Heart left ventricle (tissue), 16 donors: ENCODE data around the gene TAF4. TPM values are rescaled to one million over a fixed set of nuclear protein-coding genes. Genes with fewer than 3 reads are reported as not detected.

Source experiments
- ATAC-seq, 4 donors: fragments of 200-7000 bp; cut with Tn5 transposase; one replicate each; pipeline ENCODE4 v1.9.1; 2020 to 2022; ENCODE audit warnings: moderate library complexity in 4 of 4, mild to moderate bottlenecking in 3 of 4, moderate number of reproducible peaks in 1 of 4
- DNase-seq, 5 donors: peaks; one replicate each; pipeline ENCODE4 v3.0.0-alpha.2; 2020
- H3K27ac ChIP-seq, 12 donors: fragments of 200-600 bp; sonication (generic) in 4 of 12; one replicate each; pipeline versions ENCODE4 v1.5.0 to v1.8.0; 2016 to 2022; ENCODE audit warnings: mild to moderate bottlenecking in 2 of 12
- H3K27me3 ChIP-seq, 9 donors: fragments of 200-600 bp; sonication (generic) in 2 of 9; one replicate each; pipeline versions ENCODE4 v1.5.1 to v1.8.0; 2016 to 2022; ENCODE audit warnings: mild to moderate bottlenecking in 3 of 9
- H3K36me3 ChIP-seq, 9 donors: fragments of 200-600 bp; sonication (generic) in 2 of 9; one replicate each; pipeline versions ENCODE4 v1.5.0 to v1.8.0; 2018 to 2022; ENCODE audit warnings: mild to moderate bottlenecking in 2 of 9
- H3K4me1 ChIP-seq, 12 donors: fragments of 200-600 bp; sonication (generic) in 4 of 12; one replicate each; pipeline versions ENCODE4 v1.5.0 to v1.8.0; 2016 to 2022; ENCODE audit warnings: mild to moderate bottlenecking in 3 of 12
- H3K4me3 ChIP-seq, 12 donors: fragments of 200-600 bp; sonication (generic) in 4 of 12; one replicate each; pipeline versions ENCODE4 v1.5.0 to v1.8.0; 2017 to 2022; ENCODE audit warnings: mild to moderate bottlenecking in 9 of 12, moderate library complexity in 4 of 12
- H3K9me3 ChIP-seq, 12 donors: fragments of 200-600 bp; sonication (generic) in 4 of 12; one replicate each; pipeline versions ENCODE4 v1.5.0 to v1.8.0; 2016 to 2022; ENCODE audit warnings: mild to moderate bottlenecking in 1 of 12
- CTCF ChIP-seq, 12 donors: fragments of 200-600 bp; sonication (generic) in 4 of 12; IDR thresholded peaks; one replicate each; pipeline versions ENCODE4 v1.5.0 to v1.8.0; 2018 to 2022; ENCODE audit warnings: antibody characterized with exemption in 12 of 12, mild to moderate bottlenecking in 5 of 12
- POLR2A ChIP-seq, 2 donors: fragments of 450-650 bp; IDR thresholded peaks; one replicate each; pipeline ENCODE4 v1.6.1; 2017; ENCODE audit warnings: antibody characterized with exemption in 2 of 2, mild to moderate bottlenecking in 2 of 2, moderate library complexity in 2 of 2
- WGBS, 4 donors: extraction: QIAGEN DNeasy Blood & Tissue Kit in 2 of 4; methylation state at CpG; one replicate each; pipeline versions ENCODE4 v1.1.5 to v1.1.7; 2013 to 2018; 5-methylcytosine and 5-hydroxymethylcytosine counted together
- intact Hi-C, 10 donors: fragments of 100-400 bp; cut with DNase I; formaldehyde crosslinking; loops; one replicate each; pipeline versions ENCODE4 v1.11.1 to v1.14.2; 2022
- polyA plus RNA-seq, 2 donors: library from polyadenylated mRNA; stranded (reverse); fragments of 200-250 nt; gene quantifications; one replicate each; pipeline ENCODE4 v1.2.3, GENCODE V29; 2013
- total RNA-seq, 9 donors: library from RNA; depleted of rRNA in 2 of 9; stranded (reverse); fragments of >200 nt in 2 of 9; fragmentation: NEBNext Ultra II Directional in 3 of 9; extraction: Animal tissue kit (Norgen Biotek cat#: 25700) in 3 of 9; gene quantifications; one replicate each; pipeline versions ENCODE4 v1.1.0 to v1.2.4, GENCODE V29; 2016 to 2023
- donor health status: ischemic (EF 13 %, LVEDD 7.1; RV severe dilation, severe dysfunction).
- donor health status: healthy with polysubstance abuse.
- donor health status: DM: no; HTN: yes; CAD: no.
- donor health status: DM: no; HTN: no; CAD: no.
- donor health status: ischemic (EF 25% LVEDD 6.9; RV normal size, moderate dysfunction).
- donor health status: ischemic (EF 25% LVEDD 5.7; RV mildly dilated, moderate dysfunction).
- donor health status: healthy.
- donor health status: DM: yes; HTN: yes; CAD: no.
- donor health status: ischemic (EF 35%, LVEDD 5.7; RV mildly dilated, moderate dysfunction).
- donor health status: nonischemic (EF 11% LVEDD 7.7; RV severe dilation, severe dysfunction).
- donor health status: DM: yes; HTN: yes; CAD: no.
- donor health status: PGD.
- donor health status: ischemic (EF 29% LVEDD 5.4; RV normal size, mild dysfunction).
- donor health status: nonischemic (EF 23%, LVEDD 6.1; RV moderate dilation, normal function).

Gene TAF4
- total and polyA plus RNA-seq, 11 donors = 4.5 to 37.7 (median 10.7) TPM

GRCh38 chr20:61965606-61966491 lies 99.8 kb downstream of the TAF4 start:
- no peak for DNase-seq

GRCh38 chr20:61964675-61965605 lies 100.7 kb downstream of the TAF4 start:
- WGBS, 4 donors = 38 to 57% (median 39%) methylated on average over 31 to 41 of the region's 41 CpGs
- Histone ChIP-seq H3K27ac (no peak overlapping the region), H3K27me3 (peaks cover 0 to 32% (median 18%) of the 10 kb centered on the region in 9 donors), H3K9me3 (no peaks in the 10 kb centered on the region), H3K4me1 (peaks cover 0 to 13% (median 0%) of the 10 kb centered on the region in 12 donors), H3K4me3 (no peak overlapping the region), H3K36me3 (no peaks in the 10 kb centered on the region)
- intact Hi-C loops = no loop called here
- ATAC-seq = peak in 1 of 4 donors; percentile 4
- no peak for TF ChIP-seq CTCF (IDR thresholded peaks at IDR 0.05)
- TF ChIP-seq POLR2A (IDR thresholded peaks at IDR 0.05) = no peak
- peak in 1 of 5 donors; percentile 9 for DNase-seq

More at GRCh38 chr20:61965606-61966491, 99.8 kb downstream of the TAF4 start:
- intact Hi-C loops = no loop called here
- Histone ChIP-seq H3K36me3 (no peaks in the 10 kb centered on the region), H3K27me3 (peaks cover 0 to 32% (median 18%) of the 10 kb centered on the region in 9 donors), H3K9me3 (no peaks in the 10 kb centered on the region), H3K4me3 (no peak overlapping the region), H3K4me1 (peaks cover 0 to 13% (median 0%) of the 10 kb centered on the region in 12 donors), H3K27ac (no peak overlapping the region)
- 15 to 38% (median 22%) methylated on average over 17 to 49 of the region's 49 CpGs for WGBS, 4 donors
- ATAC-seq = peak in 2 of 4 donors; percentile 17 to 30
- TF ChIP-seq CTCF (IDR thresholded peaks at IDR 0.05) = no peak
- TF ChIP-seq POLR2A (IDR thresholded peaks at IDR 0.05) = no peak

- intact Hi-C loops = no loop called here
- H3K27me3 ChIP-seq = peaks cover 0 to 32% (median 18%) of the 10 kb centered on the region in 9 donors
- 81 to 88% (median 86%) methylated on average over 8 of the region's 8 CpGs for WGBS, 4 donors
- no peak for ATAC-seq
- no peak overlapping the region for H3K4me3 ChIP-seq
- TF ChIP-seq POLR2A (IDR thresholded peaks at IDR 0.05) = no peak
- no peak for TF ChIP-seq CTCF (IDR thresholded peaks at IDR 0.05)
- no peaks in the 10 kb centered on the region for H3K36me3 ChIP-seq
- H3K9me3 ChIP-seq = no peaks in the 10 kb centered on the region
- no peak overlapping the region for H3K27ac ChIP-seq
- H3K4me1 ChIP-seq = peaks cover 0 to 13% (median 0%) of the 10 kb centered on the region in 12 donors
- peak in 1 of 5 donors; percentile 4 for DNase-seq
Observed at GRCh38 chr20:61963885-61964674, 101.6 kb downstream of the TAF4 start.
